H1 (cell line): ENCODE results near the gene SH3TC2. TPM values are rescaled to one million over a fixed set of nuclear protein-coding genes. Genes with fewer than 3 reads are reported as not detected.

Experiments
- CTCF ChIA-PET: fragments of 300-600 bp; sonication (Branson Sonifier 250); formaldehyde crosslinking; loops from one replicate; lab custom pipeline; 2021; ENCODE audit not compliant: partially characterized antibody; lab: Charles Lee
- POLR2A ChIA-PET: fragments of 300-600 bp; sonication (Branson Sonifier 250); formaldehyde crosslinking; loops from one replicate; lab custom pipeline; 2021; ENCODE audit warnings: inconsistent platforms; ENCODE audit not compliant: partially characterized antibody; lab: Charles Lee
- DNase-seq, 2 experiments: peaks; one replicate each; pipeline versions ENCODE4 v3.0.0 to v3.0.0-alpha.2; 2010 to 2022; ENCODE audit warnings: low spot score in 2 of 2, low read depth in 1 of 2, mixed read lengths in 1 of 2
- FAIRE-seq: peaks from 2 replicates; lab custom pipeline; 2011; peaks lifted over from hg19 to GRCh38; lab: Jason Lieb, UNC
- H2AFZ ChIP-seq: 2 replicates; pipeline ENCODE4 v1.8.1; 2012; ENCODE audit warnings: low read length, inconsistent platforms
- H2AK5ac ChIP-seq: 2 replicates; pipeline ENCODE4 v1.6.1; 2013; ENCODE audit warnings: low read depth, low read length
- H2BK120ac ChIP-seq: replicated peaks from 2 replicates; pipeline ENCODE3; 2013; ENCODE audit warnings: low read depth, low read length, inconsistent platforms
- H2BK12ac ChIP-seq: 2 replicates; pipeline ENCODE4 v1.6.1; 2013; ENCODE audit warnings: low read depth, low read length
- H2BK15ac ChIP-seq: 2 replicates; pipeline ENCODE4 v1.6.1; 2013; ENCODE audit warnings: low read length
- H2BK20ac ChIP-seq: 2 replicates; pipeline ENCODE4 v1.6.1; 2013; ENCODE audit warnings: low read length
- H2BK5ac ChIP-seq: 2 replicates; pipeline ENCODE4 v1.6.1; 2013; ENCODE audit warnings: low read depth, low read length
- H3K14ac ChIP-seq: 2 replicates; pipeline ENCODE4 v1.6.1; 2013; ENCODE audit warnings: inconsistent platforms; ENCODE audit not compliant: insufficient read length
- H3K18ac ChIP-seq: 2 replicates; pipeline ENCODE4 v1.6.1; 2013; ENCODE audit warnings: low read length; ENCODE audit errors: extremely low read depth
- H3K23ac ChIP-seq: 2 replicates; pipeline ENCODE4 v1.6.1; 2013; ENCODE audit warnings: inconsistent platforms; ENCODE audit not compliant: insufficient read length
- H3K23me2 ChIP-seq: 2 replicates; pipeline ENCODE4 v1.6.1; 2013; ENCODE audit warnings: low read depth, low read length
- H3K27ac ChIP-seq: 2 replicates; pipeline ENCODE4 v1.6.1; 2011; ENCODE audit warnings: low read depth, low read length, inconsistent platforms
- H3K27me3 ChIP-seq, 4 experiments: replicated peaks in 1 of 4; 1 replicate in 1 of 4; 2 replicates in 3 of 4; pipeline versions ENCODE4 v1.6.1 to v1.8.1; 2011 to 2013; ENCODE audit warnings: low read length in 3 of 4, mild to moderate bottlenecking in 3 of 4, inconsistent platforms in 2 of 4, mixed read lengths in 2 of 4, moderate library complexity in 1 of 4; ENCODE audit not compliant: control insufficient read depth in 3 of 4, insufficient read depth in 3 of 4; ENCODE audit errors: extremely low read depth in 1 of 4
- H3K36me3 ChIP-seq, 4 experiments: 2 replicates each; pipeline versions ENCODE4 v1.6.1 to v1.8.1; 2011 to 2013; ENCODE audit warnings: mild to moderate bottlenecking in 4 of 4, low read length in 3 of 4, moderate library complexity in 2 of 4, control low read depth in 1 of 4, inconsistent platforms in 1 of 4; ENCODE audit not compliant: insufficient read depth in 4 of 4, control insufficient read depth in 2 of 4
- H3K4ac ChIP-seq: replicated peaks from 2 replicates; pipeline ENCODE3; 2013; ENCODE audit warnings: low read length, low read depth, mixed read lengths, inconsistent platforms; ENCODE audit not compliant: insufficient read length
- H3K4me1 ChIP-seq, 4 experiments: replicated peaks in 1 of 4; 1 replicate in 1 of 4; 2 replicates in 3 of 4; pipeline versions ENCODE4 v1.6.1 to v1.8.1; 2011 to 2013; ENCODE audit warnings: low read length in 3 of 4, inconsistent platforms in 2 of 4, mixed read lengths in 1 of 4; ENCODE audit not compliant: insufficient read depth in 4 of 4, control insufficient read depth in 3 of 4
- H3K4me2 ChIP-seq, 2 experiments: 2 replicates each; pipeline versions ENCODE4 v1.6.1 to v1.8.1; 2011 to 2013; ENCODE audit warnings: low read depth in 2 of 2, low read length in 2 of 2, control low read depth in 1 of 2, inconsistent platforms in 1 of 2, mild to moderate bottlenecking in 1 of 2; ENCODE audit not compliant: insufficient read depth in 1 of 2
- H3K4me3 ChIP-seq, 4 experiments: fragments of 200-600, 300-600 bp in 1 of 4; sonication (generic), shearing (Covaris generic), sonication (Bioruptor Twin) in 1 of 4; 2 replicates each; pipeline versions ENCODE4 v1.5.1 to v1.8.1; 2011 to 2016; ENCODE audit warnings: low read length in 4 of 4, low read depth in 3 of 4, control low read depth in 2 of 4, inconsistent platforms in 2 of 4, mild to moderate bottlenecking in 2 of 4, mixed read lengths in 1 of 4, moderate library complexity in 1 of 4; ENCODE audit not compliant: insufficient read depth in 2 of 4; ENCODE audit errors: extremely low read depth in 1 of 4
- H3K56ac ChIP-seq: replicated peaks from 2 replicates; pipeline ENCODE3; 2013; ENCODE audit warnings: low read depth, mild to moderate bottlenecking, mixed read lengths, low read length, inconsistent platforms; ENCODE audit not compliant: insufficient read length
- H3K79me1 ChIP-seq: 2 replicates; pipeline ENCODE4 v1.6.1; 2013; ENCODE audit warnings: low read depth, low read length, control low read depth
- H3K79me2 ChIP-seq, 2 experiments: 2 replicates each; pipeline versions ENCODE4 v1.6.1 to v1.8.1; 2012 to 2013; ENCODE audit warnings: low read length in 2 of 2, mild to moderate bottlenecking in 2 of 2, inconsistent platforms in 1 of 2; ENCODE audit not compliant: insufficient read depth in 2 of 2, control insufficient read depth in 1 of 2
- H3K9ac ChIP-seq, 4 experiments: replicated peaks in 1 of 4; 1 replicate in 1 of 4; 2 replicates in 3 of 4; pipeline versions ENCODE4 v1.6.1 to v1.8.1; 2011 to 2013; ENCODE audit warnings: low read depth in 3 of 4, low read length in 3 of 4, control low read depth in 2 of 4, mild to moderate bottlenecking in 2 of 4, moderate library complexity in 2 of 4, inconsistent platforms in 1 of 4; ENCODE audit errors: extremely low read depth in 1 of 4
- H3K9me3 ChIP-seq, 2 experiments: 2 replicates each; pipeline versions ENCODE4 v1.6.1 to v1.8.1; 2012 to 2013; ENCODE audit warnings: mild to moderate bottlenecking in 2 of 2, moderate library complexity in 2 of 2, control low read depth in 1 of 2, inconsistent platforms in 1 of 2, low read depth in 1 of 2, low read length in 1 of 2, mixed read lengths in 1 of 2; ENCODE audit not compliant: insufficient read depth in 2 of 2
- H4K20me1 ChIP-seq, 2 experiments: replicated peaks in 1 of 2; 2 replicates each; pipeline versions ENCODE3 to v1.8.1; 2011 to 2013; ENCODE audit warnings: inconsistent platforms in 2 of 2, low read length in 2 of 2, mild to moderate bottlenecking in 1 of 2; ENCODE audit not compliant: insufficient read depth in 2 of 2, control insufficient read depth in 1 of 2
- H4K5ac ChIP-seq: 2 replicates; pipeline ENCODE4 v1.6.1; 2013; ENCODE audit warnings: low read length, low read depth, mixed read lengths, inconsistent platforms; ENCODE audit not compliant: insufficient read length
- H4K8ac ChIP-seq: 2 replicates; pipeline ENCODE4 v1.8.0; 2013; ENCODE audit warnings: mild to moderate bottlenecking, moderate library complexity, low read length, inconsistent platforms; ENCODE audit not compliant: insufficient read depth; ENCODE audit errors: extremely low read depth
- H4K91ac ChIP-seq: replicated peaks from 2 replicates; pipeline ENCODE3; 2013; ENCODE audit warnings: low read length, mixed read lengths, inconsistent platforms; ENCODE audit not compliant: insufficient read length
- BCL11A ChIP-seq, 2 experiments: IDR thresholded peaks; one replicate each; pipeline ENCODE4 v1.6.1; 2011; ENCODE audit warnings: low read depth in 2 of 2, low read length in 2 of 2, mild to moderate bottlenecking in 2 of 2
- CBX5 ChIP-seq: fragments of 300-800, 300-1000 bp; sonication (generic); IDR thresholded peaks from 2 replicates; pipeline ENCODE4 v1.7.1; 2016; ENCODE audit warnings: antibody characterized with exemption, low read length, low read depth
- CREB1 ChIP-seq: IDR thresholded peaks from 2 replicates; pipeline ENCODE4 v1.6.1; 2012; ENCODE audit warnings: inconsistent platforms
- CTBP2 ChIP-seq: IDR thresholded peaks from 2 replicates; pipeline ENCODE4 v1.7.0; 2011; ENCODE audit warnings: borderline replicate concordance, mild to moderate bottlenecking, moderate library complexity, mixed read lengths, low read length; ENCODE audit not compliant: insufficient read depth, insufficient read length
- EGR1 ChIP-seq: IDR thresholded peaks from 2 replicates; pipeline ENCODE4 v1.6.1; 2011; ENCODE audit warnings: low read depth, low read length, borderline replicate concordance
- EZH2 ChIP-seq: fragments of 200-600 bp; sonication (generic); IDR thresholded peaks from 2 replicates; pipeline ENCODE4 v1.7.1; 2012; ENCODE audit warnings: low read depth, mild to moderate bottlenecking, moderate library complexity, low read length, inconsistent platforms; ENCODE audit not compliant: severe bottlenecking
- JUN ChIP-seq: IDR thresholded peaks from 2 replicates; pipeline ENCODE4 v1.6.1; 2011; ENCODE audit warnings: low read depth, mild to moderate bottlenecking, improper control_type of control experiment, low read length
- JUND ChIP-seq: IDR thresholded peaks from 2 replicates; pipeline ENCODE4 v1.6.1; 2011; ENCODE audit warnings: mild to moderate bottlenecking, improper control_type of control experiment, low read length
- MAX ChIP-seq: IDR thresholded peaks from 2 replicates; pipeline ENCODE4 v1.6.1; 2012; ENCODE audit warnings: inconsistent platforms
- POU5F1 ChIP-seq: IDR thresholded peaks from 2 replicates; pipeline ENCODE4 v1.6.1; 2011; ENCODE audit warnings: low read depth, mild to moderate bottlenecking, low read length, moderate library complexity
- RBBP5 ChIP-seq: IDR thresholded peaks from 2 replicates; pipeline ENCODE4 v1.7.1; 2012; ENCODE audit warnings: low read depth, mild to moderate bottlenecking, inconsistent platforms, low read length, moderate library complexity, borderline replicate concordance
- SIX5 ChIP-seq: IDR thresholded peaks from 2 replicates; pipeline ENCODE4 v1.6.1; 2011; ENCODE audit warnings: mild to moderate bottlenecking, low read depth, low read length
- SP1 ChIP-seq: IDR thresholded peaks from 2 replicates; pipeline ENCODE4 v1.6.1; 2011; ENCODE audit warnings: low read depth, low read length
- SP2 ChIP-seq: IDR thresholded peaks from 2 replicates; pipeline ENCODE4 v1.6.1; 2012; ENCODE audit warnings: mild to moderate bottlenecking, low read length, inconsistent platforms
- WGBS, 2 experiments: shearing (Covaris generic) in 1 of 2; methylation state at CpG; one replicate each; pipeline versions ENCODE4 v1.1.6 to v1.1.7; 2013 to 2015; ENCODE audit warnings: low lambda C conversion rate in 2 of 2, mixed read lengths in 2 of 2, inconsistent platforms in 1 of 2, low coverage in 1 of 2, missing lambda C conversion rate in 1 of 2; ENCODE audit not compliant: insufficient replicate concordance in 2 of 2, insufficient coverage in 1 of 2, insufficient read length in 1 of 2; ENCODE audit errors: extremely low coverage in 1 of 2, missing lambda C conversion rate in 1 of 2; 5-methylcytosine and 5-hydroxymethylcytosine counted together
- polyA plus RNA-seq, 7 experiments: library from polyadenylated mRNA; depleted of rRNA in 3 of 7; stranded (reverse) in 5 of 7; unstranded in 2 of 7; fragments of >200 nt in 5 of 7; fragments of 200-250 nt in 2 of 7; gene quantifications; 1 replicate in 5 of 7; 2 replicates in 1 of 7; 4 replicates in 1 of 7; pipeline versions ENCODE4 v1.2.1 to v1.2.3, GENCODE V29; 2011 to 2013; ENCODE audit warnings: missing spikeins in 2 of 7, mixed read lengths in 2 of 7
- total RNA-seq: library from RNA; stranded (reverse); fragmentation: NEBNext Ultra II Directional; extraction: Animal tissue kit (Norgen Biotek cat#: 25700); gene quantifications from 2 replicates; pipeline ENCODE4 v1.2.1, GENCODE V29; 2021

SH3TC2 gene
- total and polyA plus RNA-seq, 2 of the 8 experiments (the other 6 are each of a cell fraction or from before 2014, with no cell fraction given) = 0.11 to 0.80 TPM

- Histone ChIP-seq H3K79me2 (no peaks in the 10 kb centered on the region), H3K23me2 (no peaks in the 10 kb centered on the region), H3K4me1 (peaks cover 0 to 7% (median 1%) of the 10 kb centered on the region in 4 experiments; a peak in 2 of 7 replicates), H2BK5ac (peak overlapping the region; percentile 4; the same call in 1 of the 2 replicates), H3K56ac (no peak overlapping the region), H3K4me2 (peak overlapping the region in 1 of 2 experiments; percentile 5; a peak in 1 of 4 replicates), H3K4me3 (no peak overlapping the region), H3K9ac (no peak overlapping the region), H2AK5ac (no peak overlapping the region), H2AFZ (no peak overlapping the region), H2BK20ac (no peak overlapping the region), H3K27ac (no peak overlapping the region), H2BK120ac (no peak overlapping the region), H4K20me1 (no peaks in the 10 kb centered on the region), H4K91ac (no peak overlapping the region), H3K14ac (no peak overlapping the region), H3K18ac (no peak overlapping the region), H2BK15ac (no peak overlapping the region), H4K5ac (no peak overlapping the region), H2BK12ac (no peak overlapping the region), H3K23ac (no peak overlapping the region), H3K79me1 (no peaks in the 10 kb centered on the region), H3K4ac (no peak overlapping the region), H3K36me3 (no peaks in the 10 kb centered on the region), H3K27me3 (no peaks in the 10 kb centered on the region), H4K8ac (no peak overlapping the region), H3K9me3 (no peaks in the 10 kb centered on the region)
- 73% methylated on average over 1 of the region's 1 CpG; no CpG with 5 or more reads in 1 of the 2 experiments for WGBS, 2 experiments
- DNase-seq (no peak), FAIRE-seq (peak; percentile 65)
- 0 out of 2 replicates have a peak, but pooled peaks have one; percentile 26 for TF ChIP-seq JUN
- TF ChIP-seq SIX5 = no peak
- TF ChIP-seq CBX5 = no peak
- TF ChIP-seq JUND = peak; percentile 91
- TF ChIP-seq POU5F1 = no peak
- no peak for TF ChIP-seq CTBP2
- no peak for TF ChIP-seq CREB1
- TF ChIP-seq SP1 = no peak
- TF ChIP-seq BCL11A (IDR thresholded peaks at IDR 0.05; ENCODE audit: low read depth in 2 of 2, low read length in 2 of 2) = no peak
- TF ChIP-seq RBBP5 = no peak
- TF ChIP-seq EZH2 = no peak
- no peak for TF ChIP-seq MAX
- no peak for TF ChIP-seq SP2
- no peak for TF ChIP-seq EGR1
- CTCF ChIA-PET = interaction anchor here (0.9 to 7.7 kb wide), 9 partner anchors 10 to 243 kb away, joined by 3 to 45 read pairs (median 6); no protein-coding TSS in a partner anchor
- POLR2A ChIA-PET = no interaction called here
These were observed 78.5 kb downstream of the SH3TC2 start for GRCh38 chr5:148984345-148984744.
